Measurements from ENCODE around the gene HRAS. TPM values are rescaled to one million over a fixed set of nuclear protein-coding genes. Genes with fewer than 3 reads are reported as not detected.
A peak's percentile ranks its signal among the peaks of the same experiment; 100 is the strongest.

HRAS gene
- total RNA-seq, 3 donors from 2014 or later = 41.4 to 50.6 (median 50.1) TPM

- peaks cover under 1% of the 10 kb centered on the region for H3K36me3 ChIP-seq (ENCODE audit: low read depth)
- H3K9me3 ChIP-seq = no peaks in the 10 kb centered on the region
- ATAC-seq = no peak
- H3K4me3 ChIP-seq = no peak overlapping the region
- intact Hi-C loops (cut with DNase I, micrococcal nuclease) = no loop called here
- DNase-seq = peak in 2 of 3 donors; percentile 36 to 56
- TF ChIP-seq CTCF (IDR thresholded peaks at IDR 0.05) = no peak
- peaks cover 43% of the 10 kb centered on the region for H3K4me1 ChIP-seq (ENCODE audit: low read depth)
Observed at GRCh38 chr11:563066-563811, 27.9 kb upstream of the HRAS start.

GRCh38 chr11:562046-562645 is 26.8 kb upstream of the HRAS start:
- Histone ChIP-seq H3K9me3 (no peaks in the 10 kb centered on the region), H3K36me3 (ENCODE audit: low read depth) (no peaks in the 10 kb centered on the region), H3K4me1 (ENCODE audit: low read depth) (peaks cover 33% of the 10 kb centered on the region), H3K4me3 (no peak overlapping the region)
- DNase-seq (peak in 1 of 3 donors; percentile 61), ATAC-seq (no peak)
- TF ChIP-seq CTCF (IDR thresholded peaks at IDR 0.05) = no peak
- intact Hi-C loops (cut with DNase I, micrococcal nuclease) = no loop called here

- Histone ChIP-seq H3K4me3 (peak overlapping the region; percentile 92), H3K9me3 (no peaks in the 10 kb centered on the region), H3K4me1 (ENCODE audit: low read depth) (peaks cover 28% of the 10 kb centered on the region), H3K36me3 (ENCODE audit: low read depth) (no peaks in the 10 kb centered on the region)
- ATAC-seq = peak; percentile 74
- TF ChIP-seq CTCF (IDR thresholded peaks at IDR 0.05) = no peak
- intact Hi-C loops (cut with DNase I, micrococcal nuclease) = no loop called here
- peak; percentile 89 to 93 (median 91) for DNase-seq
Observed at GRCh38 chr11:561148-562003, 26.0 kb upstream of the HRAS start.

- ATAC-seq (peak; percentile 85), DNase-seq (peak; percentile 93 to 97 (median 95))
- Histone ChIP-seq H3K4me3 (peak within 1 kb of the TSS; percentile 92), H3K4me1 (ENCODE audit: low read depth) (peaks cover 31% of the 10 kb centered on the region), H3K9me3 (no peaks in the 10 kb centered on the region), H3K36me3 (ENCODE audit: low read depth) (no peaks in the 10 kb centered on the region)
- TF ChIP-seq CTCF (IDR thresholded peaks at IDR 0.05) = no peak
- intact Hi-C loops (cut with DNase I, micrococcal nuclease) = no loop called here
Observed at GRCh38 chr11:560305-561147, 25.1 kb upstream of the HRAS start, which contains the start of the genes LMNTD2 and RASSF7. LMNTD2 (minus strand) TSS chr11:560738; CDS start chr11:560716, 22 bp downstream. RASSF7 (plus strand) TSS chr11:560970; CDS start chr11:561769, 799 bp downstream.

All from mucosa of descending colon (tissue), 3 donors.